GM18951 (cell line): ENCODE data around the gene CDH4.

Experiments used
- POLR2A ChIP-seq: IDR thresholded peaks from 4 replicates; pipeline ENCODE4 v1.6.1; 2011; ENCODE audit warnings: mild to moderate bottlenecking; ENCODE audit not compliant: insufficient read length, insufficient read depth; ENCODE audit errors: extremely low read depth
- in situ Hi-C: fragments of 300-500 bp; cut with MboI; formaldehyde crosslinking; loops from one replicate; pipeline ENCODE4 v1.12.0; 2022; ENCODE audit warnings: low sequenced_read_pairs, mixed read lengths, inconsistent platforms; ENCODE audit not compliant: unreplicated experiment

The CDH4 gene

GRCh38 chr20:61605283-61605682, 353.2 kb downstream of the CDH4 start:
- no peak for TF ChIP-seq POLR2A
- in situ Hi-C loops, result no loop called here

GRCh38 chr20:61605862-61606557, 353.9 kb downstream of the CDH4 start:
- in situ Hi-C loops, result no loop called here
- TF ChIP-seq POLR2A, result no peak

GRCh38 chr20:61608275-61609085, 356.4 kb downstream of the CDH4 start:
- no peak for TF ChIP-seq POLR2A
- in situ Hi-C loops, result no loop called here

- TF ChIP-seq POLR2A, result no peak
- in situ Hi-C loops, result no loop called here
These were observed 357.4 kb downstream of the CDH4 start for GRCh38 chr20:61609461-61609860.

GRCh38 chr20:61611401-61612180, 359.5 kb downstream of the CDH4 start:
- TF ChIP-seq POLR2A, result no peak
- in situ Hi-C loops, result no loop called here

GRCh38 chr20:61613917-61614705, 362.1 kb downstream of the CDH4 start:
- in situ Hi-C loops, result no loop called here

GRCh38 chr20:61614706-61615100, 362.6 kb downstream of the CDH4 start:
- in situ Hi-C loops, result no loop called here
- TF ChIP-seq POLR2A, result no peak

More at GRCh38 chr20:61613917-61614705, 362.1 kb downstream of the CDH4 start:
- TF ChIP-seq POLR2A, result no peak

- in situ Hi-C loops, result no loop called here
- TF ChIP-seq POLR2A, result no peak
These were observed 363.7 kb downstream of the CDH4 start for GRCh38 chr20:61615806-61616205.

GRCh38 chr20:61619751-61620150, 367.7 kb downstream of the CDH4 start:
- no peak for TF ChIP-seq POLR2A
- in situ Hi-C loops, result no loop called here

GRCh38 chr20:61620174-61620573, 368.1 kb downstream of the CDH4 start:
- in situ Hi-C loops, result no loop called here
- no peak for TF ChIP-seq POLR2A

- in situ Hi-C loops, result no loop called here
- TF ChIP-seq POLR2A, result no peak
These were observed 369.1 kb downstream of the CDH4 start for GRCh38 chr20:61621035-61621730.

GRCh38 chr20:61621852-61622251, 369.8 kb downstream of the CDH4 start:
- in situ Hi-C loops, result no loop called here
- no peak for TF ChIP-seq POLR2A
